ENCODE measurements around the gene SHKBP1.
"Not testable (repeated sequence)": the region's sequence is repeated elsewhere in the genome, so short reads cannot be mapped to it uniquely, and the experiment has no call there.

The SHKBP1 gene

GRCh38 chr19:40614622-40615411, 38.1 kb downstream of the SHKBP1 start:
- DNase-seq (ENCODE audit: low read depth in 2 of 2) = peak; percentile 84 to 98

GRCh38 chr19:40616178-40616577, 39.5 kb downstream of the SHKBP1 start:
- no peak for DNase-seq (ENCODE audit: low read depth in 2 of 2)

- DNase-seq (ENCODE audit: low read depth in 2 of 2) = no peak
These were observed 40.3 kb downstream of the SHKBP1 start for GRCh38 chr19:40616941-40617340.

- no peak for DNase-seq (ENCODE audit: low read depth in 2 of 2)
These were observed 41.3 kb downstream of the SHKBP1 start for GRCh38 chr19:40617961-40618360.

- no peak for DNase-seq (ENCODE audit: low read depth in 2 of 2)
These were observed 42.9 kb downstream of the SHKBP1 start for GRCh38 chr19:40619333-40620160.

- no peak for DNase-seq (ENCODE audit: low read depth in 2 of 2)
These were observed 43.5 kb downstream of the SHKBP1 start for GRCh38 chr19:40620161-40620485.

GRCh38 chr19:40621283-40621682, 44.6 kb downstream of the SHKBP1 start:
- no peak for DNase-seq (ENCODE audit: low read depth in 2 of 2)

- DNase-seq (ENCODE audit: low read depth in 2 of 2) = no peak
These were observed 45.5 kb downstream of the SHKBP1 start for GRCh38 chr19:40621966-40622772.

GRCh38 chr19:40622773-40623075, 46.1 kb downstream of the SHKBP1 start:
- no peak for DNase-seq (ENCODE audit: low read depth in 2 of 2)

- no peak for DNase-seq (ENCODE audit: low read depth in 2 of 2)
These were observed 47.0 kb downstream of the SHKBP1 start for GRCh38 chr19:40623403-40624251.

GRCh38 chr19:40624369-40625153, 47.9 kb downstream of the SHKBP1 start:
- not testable (repeated sequence) for DNase-seq (ENCODE audit: low read depth in 2 of 2)

- no peak for DNase-seq (ENCODE audit: low read depth in 2 of 2)
These were observed 48.9 kb downstream of the SHKBP1 start for GRCh38 chr19:40625406-40626120.

- no peak for DNase-seq (ENCODE audit: low read depth in 2 of 2)
These were observed 50.2 kb downstream of the SHKBP1 start for GRCh38 chr19:40626918-40627317.

- DNase-seq (ENCODE audit: low read depth in 2 of 2) = no peak
These were observed 51.0 kb downstream of the SHKBP1 start for GRCh38 chr19:40627486-40628279.

- DNase-seq (ENCODE audit: low read depth in 2 of 2) = no peak
These were observed 52.7 kb downstream of the SHKBP1 start for GRCh38 chr19:40629346-40629745.

GRCh38 chr19:40630571-40631160, 54.0 kb downstream of the SHKBP1 start:
- DNase-seq (ENCODE audit: low read depth in 2 of 2) = no peak

GRCh38 chr19:40632311-40633036, 55.8 kb downstream of the SHKBP1 start:
- DNase-seq (ENCODE audit: low read depth in 2 of 2) = no peak

GRCh38 chr19:40633207-40633606, 56.5 kb downstream of the SHKBP1 start:
- no peak for DNase-seq (ENCODE audit: low read depth in 2 of 2)
